HG02623 (cell line): Measurements from ENCODE around the gene ARRDC5.
"Not testable (repeated sequence)": the region's sequence is repeated elsewhere in the genome, so short reads cannot be mapped to it uniquely, and the experiment has no call there.

ENCODE experiments used
- ATAC-seq: cut with Tn5 transposase; IDR thresholded peaks from one replicate; pipeline ENCODE4 v1.9.1; 2021; ENCODE audit warnings: moderate library complexity; ENCODE audit not compliant: unreplicated experiment

Gene ARRDC5

GRCh38 chr19:4902796-4903195 is at the start of gene ARRDC5:
ARRDC5 (minus strand) TSS chr19:4902896; CDS start chr19:4902825, 71 bp downstream.
- no peak for ATAC-seq

GRCh38 chr19:4951656-4952055 is 49.0 kb upstream of the ARRDC5 start:
- ATAC-seq = no peak

GRCh38 chr19:4950650-4951049 is 48.0 kb upstream of the ARRDC5 start:
- ATAC-seq = not testable (repeated sequence)

- ATAC-seq = not testable (repeated sequence)
Observed at GRCh38 chr19:4941638-4942169, 39.0 kb upstream of the ARRDC5 start.

GRCh38 chr19:4939466-4939865 is 36.8 kb upstream of the ARRDC5 start:
- ATAC-seq = no peak

- not testable (repeated sequence) for ATAC-seq
Observed at GRCh38 chr19:4938461-4938860, 35.8 kb upstream of the ARRDC5 start.

- no peak for ATAC-seq
Observed at GRCh38 chr19:4937060-4937459, 34.4 kb upstream of the ARRDC5 start.

- no peak for ATAC-seq
Observed at GRCh38 chr19:4935444-4935843, 32.7 kb upstream of the ARRDC5 start.

GRCh38 chr19:4933528-4933927 is 30.8 kb upstream of the ARRDC5 start:
- no peak for ATAC-seq

GRCh38 chr19:4932711-4933110 is 30.0 kb upstream of the ARRDC5 start:
- ATAC-seq = no peak

- no peak for ATAC-seq
Observed at GRCh38 chr19:4930664-4931063, 28.0 kb upstream of the ARRDC5 start.

GRCh38 chr19:4929186-4929585 is 26.5 kb upstream of the ARRDC5 start:
- ATAC-seq = no peak

GRCh38 chr19:4923276-4923747 is 20.6 kb upstream of the ARRDC5 start:
- ATAC-seq = no peak

GRCh38 chr19:4922530-4923275 is 20.0 kb upstream of the ARRDC5 start:
- ATAC-seq = no peak

GRCh38 chr19:4916292-4917082 is 13.8 kb upstream of the ARRDC5 start:
- no peak for ATAC-seq

- ATAC-seq = no peak
Observed at GRCh38 chr19:4914736-4915501, 12.2 kb upstream of the ARRDC5 start.

GRCh38 chr19:4913996-4914735 is 11.5 kb upstream of the ARRDC5 start:
- no peak for ATAC-seq

GRCh38 chr19:4911786-4912672 is 9.3 kb upstream of the ARRDC5 start:
- no peak for ATAC-seq

GRCh38 chr19:4911314-4911713 is 8.6 kb upstream of the ARRDC5 start:
- ATAC-seq = no peak
